8988T (cell line): Measurements from ENCODE around the gene MCTP2.
"Not testable (repeated sequence)": the region's sequence is repeated elsewhere in the genome, so short reads cannot be mapped to it uniquely, and the experiment has no call there.

Experiments
- DNase-seq: peaks from one replicate; pipeline ENCODE4 v3.0.0; 2011

The MCTP2 gene

DNA sequence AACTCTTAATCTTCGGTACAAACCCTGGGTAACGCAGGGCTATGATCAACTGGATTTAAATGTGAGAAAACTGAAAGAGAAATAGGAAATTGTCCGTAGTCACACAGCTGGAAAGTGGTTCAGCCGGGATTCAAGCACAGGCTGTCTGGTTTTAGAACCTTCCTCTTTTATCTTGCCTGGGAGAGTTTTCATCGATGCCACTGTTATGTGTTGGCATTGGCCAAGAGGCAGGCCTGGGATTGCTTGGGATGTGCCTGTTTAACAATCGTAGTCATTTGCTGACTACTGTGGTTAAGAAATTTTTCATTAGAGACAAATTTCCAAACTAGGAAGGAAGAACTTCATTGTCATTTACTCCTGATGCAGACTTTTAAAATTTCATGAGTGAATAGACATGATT, 4.3 kb downstream of the MCTP2 start:
- no peak for DNase-seq

DNA sequence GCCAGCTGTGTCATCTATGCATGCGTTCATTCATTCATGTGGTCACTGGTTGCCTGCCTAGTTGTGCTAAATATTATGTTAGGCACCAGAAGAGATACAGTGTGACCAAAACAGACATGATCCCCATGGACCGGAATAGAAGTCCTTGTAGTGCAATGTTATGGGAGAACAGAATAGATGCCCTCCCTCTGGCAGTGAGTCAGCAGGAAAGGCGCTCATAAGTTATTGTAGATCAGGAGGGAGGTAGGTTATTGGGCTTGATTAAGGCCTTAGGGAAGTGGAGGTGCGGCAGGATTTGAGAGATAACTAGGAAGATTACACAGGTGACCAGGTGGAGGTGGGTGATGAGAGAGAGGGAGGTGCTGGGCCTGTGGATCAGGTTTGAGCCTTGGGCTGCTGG, 5.2 kb downstream of the MCTP2 start:
- no peak for DNase-seq

DNA sequence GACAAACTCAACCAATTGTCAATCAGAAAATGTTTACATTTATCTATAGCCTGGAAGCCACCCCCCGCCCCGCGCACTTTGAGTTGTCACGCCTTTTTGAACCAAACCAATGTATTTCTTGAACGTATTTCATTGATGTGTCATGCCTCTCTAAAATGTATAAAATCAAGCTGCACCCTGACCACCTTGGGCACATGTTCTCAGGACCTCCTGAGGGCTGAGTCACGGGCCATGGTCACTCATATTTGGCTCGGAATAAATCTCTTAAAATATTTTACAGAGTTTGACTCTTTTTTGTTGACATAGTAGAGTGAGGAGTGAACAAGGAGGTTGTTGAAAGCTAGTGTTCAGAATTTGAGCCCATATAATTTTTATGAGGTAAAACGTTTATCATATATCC, 6.5 kb downstream of the MCTP2 start:
- DNase-seq, result no peak

DNA sequence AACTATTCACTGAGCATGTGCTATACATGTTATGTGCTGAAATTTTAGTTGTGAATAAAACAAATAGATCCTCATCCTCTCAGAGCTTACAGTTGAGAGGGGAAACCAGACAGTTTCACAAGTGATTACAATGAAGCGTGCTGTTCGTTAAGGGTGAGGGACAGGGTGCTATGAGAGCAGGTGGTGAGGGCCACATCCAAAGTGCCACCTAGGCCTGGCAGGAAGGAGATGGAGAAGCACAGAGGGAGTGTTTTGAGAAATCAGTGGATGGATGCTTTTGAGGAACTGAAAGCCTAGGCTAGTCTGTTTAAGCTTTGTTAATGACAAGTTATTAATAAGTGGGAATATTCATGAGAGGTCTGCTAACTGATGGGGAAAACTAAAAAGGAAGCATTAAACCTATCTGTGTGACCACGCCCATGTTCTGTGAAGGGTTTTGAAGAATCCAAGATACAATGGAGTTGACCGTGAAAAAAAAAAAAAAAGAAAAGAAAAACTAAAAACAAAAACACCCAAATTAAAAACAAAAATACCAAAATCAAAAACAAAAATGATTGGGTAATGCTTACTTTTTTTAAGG, 7.3 kb downstream of the MCTP2 start:
- no peak for DNase-seq

DNA sequence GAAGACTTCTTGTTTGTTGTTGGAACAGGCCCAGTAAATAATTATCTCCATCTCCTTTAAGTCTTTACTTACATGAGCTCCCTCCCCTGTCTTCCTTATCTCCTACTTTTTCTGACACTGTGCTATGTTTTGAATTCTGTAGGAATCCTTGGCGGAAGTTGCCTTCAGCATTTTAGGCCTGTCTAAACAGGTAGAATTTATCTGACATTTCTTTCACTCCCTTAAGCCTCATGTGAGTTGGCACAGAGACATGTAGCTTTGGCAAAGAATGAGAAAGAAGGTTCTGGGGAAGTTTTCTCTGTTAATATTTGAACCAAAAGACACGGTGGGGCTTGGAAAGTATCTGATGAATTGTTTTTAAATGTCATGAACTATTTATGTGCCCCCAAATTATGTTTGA, 8.1 kb downstream of the MCTP2 start:
- no peak for DNase-seq

DNA sequence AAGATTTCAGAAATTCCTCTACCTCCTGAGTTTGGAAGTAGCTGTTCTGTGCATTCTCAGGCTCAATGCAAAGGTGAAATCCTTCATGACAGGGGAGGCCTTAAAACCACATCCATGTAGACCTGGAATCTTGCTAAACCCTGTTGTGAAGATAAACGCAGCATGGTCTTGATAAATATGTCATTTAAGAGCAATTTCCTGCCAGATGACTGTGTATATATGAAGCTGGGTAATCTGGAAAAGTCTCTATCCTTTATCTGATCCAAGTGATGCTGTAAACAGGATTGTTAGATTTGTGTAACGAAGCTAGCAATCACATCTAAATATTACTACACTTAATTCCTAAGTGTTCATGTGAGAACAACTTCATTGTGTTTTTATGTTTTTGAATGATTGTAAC, 9.1 kb downstream of the MCTP2 start:
- DNase-seq, result no peak

DNA sequence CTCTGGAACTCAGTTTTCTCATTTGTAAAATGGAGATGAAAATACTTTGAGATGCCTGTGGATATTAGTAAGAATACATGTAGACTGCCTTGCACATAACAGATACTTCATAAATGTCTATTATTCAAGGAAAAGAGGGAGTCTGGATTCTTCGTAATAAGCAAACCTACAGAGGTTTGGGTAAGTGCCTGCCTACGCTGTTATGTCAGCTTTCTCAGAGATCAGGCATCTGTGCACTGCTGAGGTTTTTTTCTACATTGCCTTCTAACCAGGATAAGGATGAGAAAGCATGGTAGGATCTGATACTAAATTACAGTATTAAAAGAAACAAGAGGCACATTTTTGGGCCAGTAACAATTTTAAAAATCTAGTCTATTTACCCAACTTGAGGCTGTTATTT, 10.9 kb downstream of the MCTP2 start:
- no peak for DNase-seq

DNA sequence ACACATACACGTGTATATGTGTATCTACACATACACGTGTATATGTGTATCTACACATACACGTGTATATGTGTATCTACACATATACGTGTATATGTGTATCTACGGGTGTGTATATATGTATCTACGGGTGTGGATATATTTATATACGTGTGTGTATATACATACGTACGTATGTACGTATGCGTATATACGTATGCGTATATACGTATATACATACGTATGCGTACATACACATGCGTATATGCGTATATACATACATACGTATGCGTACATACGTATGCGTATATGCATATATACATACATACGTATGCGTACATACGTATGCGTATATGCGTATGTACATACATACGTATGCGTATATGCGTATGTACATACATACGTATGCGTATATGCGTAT, 11.6 kb downstream of the MCTP2 start:
- DNase-seq, result not testable (repeated sequence)

DNA sequence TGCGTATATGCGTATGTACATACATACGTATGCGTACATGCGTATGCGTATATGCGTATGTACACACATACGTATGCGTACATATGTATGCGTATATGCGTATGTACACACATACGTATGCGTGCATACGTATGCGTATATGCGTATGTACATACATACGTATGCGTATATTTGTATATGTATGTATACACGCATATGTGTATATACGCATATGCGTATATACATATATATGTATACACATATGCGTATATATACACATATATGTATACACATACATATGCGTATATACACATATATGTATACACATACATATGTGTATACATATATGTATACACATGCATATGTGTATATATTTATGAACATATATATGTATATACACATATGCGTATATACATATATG, 12.1 kb downstream of the MCTP2 start:
- DNase-seq, result no peak

DNA sequence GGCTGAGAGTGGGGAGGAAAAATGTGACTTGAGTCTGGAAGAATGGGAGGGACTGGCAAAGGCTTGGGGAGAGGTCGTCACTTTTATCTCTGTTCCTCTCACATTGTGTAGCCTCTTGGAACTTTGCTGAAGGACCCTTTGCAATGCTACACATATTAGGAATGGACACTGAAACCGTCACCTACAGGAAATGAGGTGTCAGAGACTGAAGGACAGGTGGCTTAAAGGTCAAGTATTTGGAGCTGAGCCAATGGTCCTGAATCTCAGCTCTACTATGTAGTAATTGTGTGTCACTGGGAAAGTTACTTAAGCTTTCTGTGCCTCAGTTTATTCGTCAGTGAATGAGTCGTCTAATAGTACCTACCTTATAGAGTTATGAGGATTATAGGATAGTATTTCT, 14.7 kb downstream of the MCTP2 start:
- no peak for DNase-seq

DNA sequence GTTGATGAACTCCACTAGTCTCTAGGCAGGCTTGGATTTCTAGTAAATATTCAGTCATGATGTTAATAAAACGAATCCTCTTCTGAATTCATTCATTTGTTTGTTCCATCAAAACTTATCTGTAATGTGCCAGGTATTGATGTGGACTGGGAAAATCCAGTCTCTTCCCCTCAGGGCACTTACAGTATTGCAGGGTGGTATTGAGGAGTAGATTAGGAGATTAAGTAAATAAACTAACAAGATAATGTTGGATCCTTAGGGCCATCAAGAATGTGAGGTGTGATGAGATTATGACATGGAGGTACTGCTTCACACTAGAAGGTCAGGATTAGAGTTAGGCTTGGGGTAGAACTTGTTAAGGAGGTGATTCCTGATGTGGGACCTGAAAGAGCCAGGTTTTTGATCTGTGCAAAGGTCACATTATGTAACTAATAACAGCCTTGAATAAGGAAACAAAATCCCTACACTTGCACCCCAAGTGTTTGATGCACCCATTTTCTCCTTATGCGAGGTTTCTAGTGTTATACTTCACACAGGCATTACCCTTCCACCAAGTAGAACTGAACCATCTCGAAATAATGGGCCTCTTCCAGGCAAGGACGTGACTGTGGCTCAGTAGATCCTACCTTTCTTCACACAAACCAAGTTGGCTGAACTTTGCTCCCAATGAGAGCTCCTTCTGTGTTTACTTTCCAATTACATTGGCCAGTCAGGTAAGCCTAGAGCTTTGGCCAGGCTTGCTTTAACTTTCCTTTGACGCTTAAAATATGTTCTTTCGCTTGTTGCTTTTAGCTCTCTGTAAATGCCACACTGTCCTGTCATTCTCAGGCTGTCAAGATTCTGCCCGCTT, 16.7 kb downstream of the MCTP2 start:
- DNase-seq, result no peak

DNA sequence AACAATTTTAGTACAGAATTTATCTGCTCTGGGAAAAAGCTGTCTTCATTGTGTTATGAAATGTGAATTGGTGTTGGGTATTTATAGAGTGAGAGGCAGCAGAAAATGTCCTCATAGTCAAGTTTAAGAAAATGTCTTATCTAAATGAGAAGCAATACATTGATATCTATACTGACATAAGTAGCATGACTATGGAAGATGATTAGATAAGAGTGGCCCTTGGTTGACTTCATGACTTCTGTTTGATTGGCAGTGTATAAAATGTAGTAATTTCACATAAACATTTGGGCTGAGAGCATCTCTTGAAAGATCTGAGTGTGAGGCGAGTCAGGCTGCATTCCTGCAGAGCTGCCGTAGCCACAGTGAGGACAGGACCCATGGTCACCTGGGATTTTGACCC, 19.4 kb downstream of the MCTP2 start:
- DNase-seq, result no peak

DNA sequence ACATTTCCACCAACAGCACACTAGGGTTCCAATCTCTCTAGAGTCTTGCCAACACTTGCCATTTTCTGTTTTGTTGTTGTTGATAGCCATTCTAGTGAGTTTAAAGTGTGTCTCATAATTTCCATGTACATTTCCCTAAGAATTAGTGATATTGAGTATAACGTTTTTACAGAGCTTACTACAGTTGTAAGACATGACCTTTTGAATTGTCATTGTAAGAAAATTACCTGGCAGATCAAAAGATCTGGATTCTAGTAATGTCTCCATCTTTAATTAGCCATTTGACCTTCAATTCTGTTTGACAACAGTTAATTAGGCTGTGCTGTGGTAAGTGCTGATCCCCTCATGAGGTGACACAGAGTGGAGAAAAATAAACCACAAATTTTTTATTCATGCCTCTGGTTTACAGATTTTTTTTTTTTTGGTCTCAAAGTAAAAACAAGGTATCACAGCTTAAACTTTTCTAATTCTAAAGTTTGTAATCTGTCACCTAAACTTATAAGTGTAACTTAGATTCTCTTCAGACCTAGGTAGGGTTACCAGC, 20.9 kb downstream of the MCTP2 start:
- no peak for DNase-seq

DNA sequence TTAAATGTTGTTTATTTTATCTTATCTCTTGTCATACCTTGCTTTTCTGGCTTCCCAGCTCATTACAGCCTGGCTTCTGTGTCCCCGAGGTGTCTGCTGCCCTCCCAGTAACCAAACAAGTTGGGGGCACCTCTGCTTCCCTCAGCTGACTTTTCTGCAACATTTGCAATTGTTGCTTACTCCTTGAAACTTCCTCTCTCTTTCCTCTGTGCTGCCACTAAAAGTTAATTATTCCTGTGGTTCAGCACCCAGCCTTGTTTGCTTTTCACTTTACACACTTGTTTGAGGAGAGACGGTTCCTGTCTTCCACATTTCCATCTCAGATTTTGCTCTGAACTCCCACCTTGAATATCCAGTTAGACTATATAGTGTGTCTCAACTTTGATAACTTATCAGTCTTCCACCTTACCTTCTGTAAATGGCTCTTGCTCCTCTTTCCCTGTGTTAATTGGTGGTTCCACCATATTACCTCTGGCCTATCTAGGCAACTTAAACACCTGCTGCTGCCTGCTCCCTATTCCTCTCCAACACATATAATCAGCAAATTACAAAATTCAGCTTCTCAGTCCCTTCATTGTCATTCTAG, 21.6 kb downstream of the MCTP2 start:
- no peak for DNase-seq

DNA sequence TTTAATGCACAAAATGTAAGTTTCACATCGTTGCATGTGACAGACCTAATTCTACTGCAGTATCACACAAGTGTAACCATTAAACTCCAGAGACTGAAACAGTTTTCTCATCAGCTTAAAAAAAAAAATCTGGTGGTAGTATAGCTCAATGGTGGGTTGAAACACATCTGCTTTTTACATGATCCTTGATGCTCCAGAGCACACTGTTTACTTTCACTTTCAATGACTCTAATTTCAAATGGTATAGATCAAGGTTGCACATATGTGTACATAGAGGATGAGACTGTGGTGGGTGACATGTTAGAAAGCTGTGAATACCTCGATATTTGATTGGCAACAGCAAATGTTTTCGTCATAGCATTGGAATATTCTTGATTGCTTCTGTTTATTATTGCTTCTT, 22.4 kb downstream of the MCTP2 start:
- no peak for DNase-seq

DNA sequence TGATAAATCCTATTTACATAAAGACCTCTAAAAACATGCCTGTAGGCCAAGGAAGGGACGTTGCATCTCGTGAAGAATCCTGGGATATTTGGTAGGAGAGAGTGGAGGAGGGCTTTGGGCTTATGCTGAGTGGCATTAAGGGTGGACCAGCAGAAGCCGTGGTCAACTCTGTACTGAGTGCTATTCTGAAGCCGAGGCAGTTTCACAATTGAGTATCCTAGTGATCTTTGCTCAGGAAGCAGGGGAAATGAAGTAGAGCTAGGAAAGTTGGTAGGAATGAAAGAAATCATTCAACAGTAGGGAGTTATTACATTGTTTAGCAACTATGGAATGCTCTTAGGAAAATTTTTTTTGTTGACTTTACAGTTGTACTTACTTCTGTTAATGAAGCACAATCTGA, 24.2 kb downstream of the MCTP2 start:
- no peak for DNase-seq

DNA sequence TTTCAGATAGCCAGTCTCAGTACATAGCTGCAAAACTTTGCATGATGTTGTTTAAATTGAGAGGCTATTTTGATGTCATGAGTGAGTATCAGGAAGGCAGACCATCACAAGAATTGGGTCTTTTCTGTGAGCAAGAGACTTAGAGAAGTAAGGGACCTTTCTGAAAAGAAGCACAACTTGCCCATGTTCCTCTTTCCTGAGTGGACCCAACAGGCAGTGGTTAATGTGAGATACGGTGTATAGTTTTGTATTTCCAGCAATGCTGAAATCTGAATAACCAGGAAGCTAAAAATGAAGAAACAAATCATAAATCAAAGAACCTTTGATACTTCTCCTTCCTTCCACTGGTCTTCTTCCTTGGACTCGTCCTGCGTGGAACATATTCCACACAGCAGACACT, 25.1 kb downstream of the MCTP2 start:
- no peak for DNase-seq

DNA sequence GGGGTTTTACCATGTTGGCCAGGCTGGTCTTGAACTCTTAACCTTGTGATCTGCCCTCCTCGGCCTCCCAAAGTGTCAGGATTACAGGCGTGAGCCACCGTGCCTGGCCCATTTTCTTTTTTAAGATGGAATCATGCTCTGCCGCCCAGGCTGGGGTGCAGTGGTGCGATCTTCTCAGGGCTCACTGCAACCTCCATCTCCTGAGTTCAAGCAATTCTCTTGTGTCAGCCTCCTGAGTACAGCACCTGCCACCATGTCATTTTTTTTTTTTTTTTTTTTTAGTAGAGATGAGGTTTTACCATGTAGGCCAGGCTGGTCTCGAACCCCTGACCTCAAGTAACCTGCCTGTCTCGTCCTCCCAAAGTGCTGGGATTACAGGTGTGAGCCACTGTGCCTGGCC, 26.4 kb downstream of the MCTP2 start:
- DNase-seq, result not testable (repeated sequence)

DNA sequence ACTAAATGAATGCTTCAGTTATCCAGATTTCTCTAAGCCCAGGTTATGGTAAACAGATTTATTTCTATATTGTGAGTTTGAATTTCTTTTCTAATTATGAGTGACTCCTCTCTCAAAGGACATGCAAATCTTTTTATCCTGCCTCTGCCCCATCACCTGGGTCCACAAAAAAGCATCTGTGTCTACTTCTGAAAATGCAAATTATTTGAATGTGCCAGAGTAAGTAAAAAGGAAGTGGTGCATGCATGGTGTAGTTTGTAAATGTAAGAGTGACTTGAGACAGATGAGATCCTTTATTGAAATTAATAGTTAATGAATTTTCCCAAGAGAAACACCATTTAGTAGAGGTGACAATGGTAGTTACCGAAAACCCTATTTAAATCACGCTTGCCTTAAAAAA, 26.9 kb downstream of the MCTP2 start:
- DNase-seq, result no peak

DNA sequence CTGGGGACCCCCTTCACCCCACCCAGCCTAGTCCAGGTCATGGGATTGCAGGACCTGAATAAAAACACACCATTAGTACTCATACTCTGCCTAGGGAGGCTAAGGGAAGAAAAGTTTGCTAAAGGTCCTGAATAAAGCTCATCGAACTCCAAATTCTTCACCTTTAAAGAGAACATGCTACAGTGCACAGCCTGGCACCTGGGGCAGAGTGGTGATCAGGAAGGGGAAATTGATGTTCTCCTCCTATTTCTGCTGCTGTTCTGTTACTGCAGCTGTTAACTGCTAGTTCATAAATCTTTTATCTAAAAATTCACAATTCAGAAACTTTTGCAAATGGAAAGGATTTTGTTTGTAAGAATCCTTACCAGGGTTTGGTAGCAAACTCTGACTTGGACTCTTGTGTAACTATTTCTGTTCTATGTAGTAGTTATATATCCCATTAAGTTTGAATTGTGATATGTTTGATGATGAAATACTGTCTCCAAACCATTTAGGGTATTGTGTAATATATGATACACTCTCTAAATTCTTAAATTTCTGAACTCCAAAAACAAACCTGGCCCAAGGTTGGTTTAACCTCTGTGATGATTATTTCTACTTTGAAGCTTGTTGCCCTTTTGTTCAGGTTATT, 27.9 kb downstream of the MCTP2 start:
- DNase-seq, result no peak

DNA sequence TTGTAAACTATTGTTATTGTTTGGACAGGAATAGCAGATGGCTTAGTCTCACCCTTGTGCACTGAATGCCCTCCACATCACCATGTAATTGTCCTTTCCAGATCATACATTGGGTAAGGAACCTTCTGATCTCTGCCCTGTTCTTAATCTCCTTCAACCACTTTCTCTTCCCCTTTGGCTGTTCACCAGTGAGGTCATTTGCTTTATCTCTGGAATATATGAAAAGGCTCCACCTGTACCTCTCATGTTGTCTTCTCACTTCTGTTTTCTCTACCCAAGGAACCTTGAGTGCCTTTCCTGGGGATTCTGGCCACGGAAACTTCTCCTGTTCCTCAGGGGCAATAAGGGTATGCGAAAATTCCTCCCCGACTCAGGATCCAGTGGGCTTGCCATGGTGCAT, 28.5 kb downstream of the MCTP2 start:
- no peak for DNase-seq

DNA sequence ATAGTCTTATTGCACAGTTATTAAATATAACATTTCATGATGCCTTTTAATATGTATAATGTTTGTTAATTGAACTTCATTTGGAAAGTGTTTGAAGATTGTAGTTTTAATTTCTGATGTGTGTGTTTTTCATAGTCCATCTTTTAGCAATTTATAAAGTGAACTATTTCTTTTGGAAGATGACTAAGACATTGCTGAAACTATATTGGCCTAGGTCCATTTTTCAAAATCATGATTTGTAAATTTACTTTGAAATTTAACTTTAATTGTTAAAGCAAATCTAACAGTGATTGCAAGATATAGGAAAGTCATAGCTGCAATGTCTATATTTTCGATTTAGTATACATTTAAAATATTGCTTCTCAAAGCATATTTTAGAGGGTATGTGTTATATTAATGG, 30.8 kb downstream of the MCTP2 start:
- no peak for DNase-seq

DNA sequence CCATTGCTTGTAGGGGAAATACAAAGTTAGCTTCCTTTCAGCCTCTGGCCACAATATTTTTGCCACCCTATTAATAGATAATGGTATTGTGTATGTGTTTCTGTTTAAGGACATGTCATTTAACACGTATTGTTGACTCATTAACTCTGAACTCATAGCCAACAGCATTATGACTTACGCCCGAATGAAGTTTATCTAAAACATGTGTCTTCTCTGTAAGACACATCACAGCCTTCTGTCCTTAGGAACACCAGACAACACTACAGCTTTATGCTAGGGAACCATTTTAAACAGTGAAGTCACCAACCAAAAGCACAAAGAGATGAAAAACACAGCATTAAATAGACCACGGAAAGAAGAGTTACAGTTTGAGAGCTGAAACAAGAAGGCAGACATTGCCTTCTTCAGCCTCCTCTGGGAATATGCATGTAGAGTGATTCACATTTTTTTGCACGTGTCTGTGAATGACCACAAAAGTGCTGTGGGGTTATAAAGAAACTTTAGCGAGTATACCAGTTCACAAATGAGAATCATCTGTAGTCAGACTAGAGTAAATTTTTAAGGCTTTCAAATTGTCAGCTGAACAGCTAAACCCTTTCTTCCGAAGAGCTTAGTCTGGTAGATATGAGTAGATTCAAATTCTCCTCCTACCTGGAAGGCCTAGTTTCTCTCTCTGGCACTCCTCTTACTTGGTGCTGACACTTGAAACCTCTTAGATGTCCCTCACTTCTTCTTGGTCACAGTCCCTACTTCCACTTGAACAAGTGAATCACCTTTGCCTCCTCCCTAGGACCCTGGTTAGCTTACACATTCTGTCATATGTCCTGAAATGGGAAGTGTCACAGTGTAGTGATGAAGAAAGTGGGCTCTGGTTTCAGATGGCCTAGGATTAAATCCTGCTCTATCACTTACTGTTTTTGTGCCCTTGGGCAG, 32.2 kb downstream of the MCTP2 start:
- no peak for DNase-seq
